ENCODE results near the gene CHST14.

DNA sequence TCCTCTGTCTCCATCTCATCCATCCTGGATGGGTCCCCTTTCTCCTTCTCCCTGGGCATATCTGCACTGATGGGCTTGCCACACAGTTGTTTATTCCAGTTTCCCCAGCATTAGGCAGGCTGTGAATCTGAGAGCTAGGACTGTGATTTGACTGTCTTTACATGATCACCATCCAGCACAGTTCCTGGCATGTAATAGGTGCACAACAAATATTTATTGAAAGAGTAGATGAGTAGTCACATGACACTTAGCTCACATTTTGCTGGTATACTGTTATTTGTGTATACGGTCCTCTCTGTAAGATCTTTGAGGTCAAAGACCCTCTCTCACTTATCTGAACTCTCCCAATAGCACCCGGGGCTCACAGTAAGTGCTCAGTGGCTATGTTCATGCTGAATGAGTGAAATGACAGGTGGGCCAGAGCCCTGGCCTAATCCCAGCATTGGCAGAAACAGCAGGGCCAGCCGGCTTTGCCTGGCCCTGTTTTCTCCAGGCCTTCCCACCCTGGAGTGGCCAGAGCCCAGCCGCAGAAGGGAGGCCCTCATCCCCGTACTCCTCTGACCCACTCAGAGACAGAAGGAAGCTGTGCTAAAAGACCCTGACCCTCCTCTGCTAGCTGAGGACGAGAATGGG lies 46.2 kb upstream of the CHST14 start:
- TF ChIP-seq GATA2 (CRISPR knock-in tag; IDR thresholded peaks at IDR 0.05), result no peak
- TF ChIP-seq, protein P1, sequence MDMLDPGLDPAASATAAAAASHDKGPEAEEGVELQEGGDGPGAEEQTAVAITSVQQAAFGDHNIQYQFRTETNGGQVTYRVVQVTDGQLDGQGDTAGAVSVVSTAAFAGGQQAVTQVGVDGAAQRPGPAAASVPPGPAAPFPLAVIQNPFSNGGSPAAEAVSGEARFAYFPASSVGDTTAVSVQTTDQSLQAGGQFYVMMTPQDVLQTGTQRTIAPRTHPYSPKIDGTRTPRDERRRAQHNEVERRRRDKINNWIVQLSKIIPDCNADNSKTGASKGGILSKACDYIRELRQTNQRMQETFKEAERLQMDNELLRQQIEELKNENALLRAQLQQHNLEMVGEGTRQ (IDR thresholded peaks at IDR 0.05; ENCODE audit: borderline replicate concordance, low read depth, low read length), result no peak

Data from SK-N-SH (cell line).